Measurements from ENCODE around the gene ZMAT3.

ZMAT3 gene

GRCh38 chr3:179018808-179019207 is 52.8 kb downstream of the ZMAT3 start:
- no peak for DNase-seq

DNA sequence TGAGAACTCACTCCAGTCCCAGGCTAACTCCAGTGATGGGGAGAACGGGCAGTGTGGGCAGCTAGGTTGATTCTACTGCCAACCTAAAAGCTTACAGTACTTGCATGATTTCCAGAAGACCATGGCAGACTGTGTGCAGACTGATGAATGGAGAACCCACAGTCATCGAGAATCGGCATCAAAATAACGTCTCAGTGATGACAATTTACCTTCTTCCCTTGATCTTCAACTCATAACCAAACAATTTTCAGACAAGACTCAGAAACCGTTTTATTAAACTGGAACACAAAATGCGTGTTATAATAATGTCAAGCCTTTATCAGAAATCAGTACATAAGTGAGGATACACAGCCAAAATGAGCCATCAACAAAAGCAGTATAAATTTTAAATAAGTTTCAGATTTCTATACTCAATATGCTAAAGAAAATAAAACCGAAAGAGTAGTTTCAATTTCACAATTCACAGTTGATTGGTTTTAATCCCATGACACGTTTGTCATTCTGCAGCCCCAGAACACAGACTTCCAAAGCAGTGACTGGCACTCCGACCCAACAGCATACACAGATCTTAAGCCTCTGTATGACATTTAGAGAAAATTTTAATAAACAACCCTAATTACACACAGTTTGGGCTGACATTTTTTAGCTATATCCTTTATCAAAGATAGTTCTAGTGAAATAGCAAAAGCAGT is 54.5 kb downstream of the ZMAT3 start:
- DNase-seq = no peak

DNA sequence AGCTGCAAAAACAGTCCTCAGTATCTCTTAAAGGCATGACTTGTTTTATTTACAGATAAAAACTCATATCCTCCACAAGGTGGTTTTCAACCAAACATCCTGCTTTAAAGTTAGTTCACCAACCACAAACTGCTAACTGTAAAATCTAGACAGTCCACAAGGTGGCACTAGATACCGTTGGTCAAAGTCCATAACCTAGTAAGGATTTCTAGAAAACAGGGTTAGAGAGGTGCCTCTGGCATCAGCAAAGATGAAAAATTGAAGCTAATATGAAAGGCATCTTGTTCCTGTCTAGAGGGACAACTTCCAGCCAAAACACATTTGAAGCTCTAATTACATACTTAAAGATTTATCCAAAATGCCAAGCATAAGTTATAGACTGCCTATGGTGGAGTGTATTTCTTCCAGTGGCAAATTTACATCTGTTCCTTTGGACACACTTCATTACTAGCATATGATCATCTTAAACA is 56.0 kb downstream of the ZMAT3 start:
- peak; percentile 81 to 83 for DNase-seq

GRCh38 chr3:179005706-179006105 is 65.9 kb downstream of the ZMAT3 start:
- no peak for DNase-seq

GRCh38 chr3:179005213-179005612 is 66.4 kb downstream of the ZMAT3 start:
- no peak for DNase-seq

GRCh38 chr3:179000659-179001058 is 71.0 kb downstream of the ZMAT3 start:
- no peak for DNase-seq

- no peak for DNase-seq
These were observed 71.5 kb downstream of the ZMAT3 start for GRCh38 chr3:179000144-179000543.

GRCh38 chr3:178996399-178996798 is 75.2 kb downstream of the ZMAT3 start:
- no peak for DNase-seq

GRCh38 chr3:178990293-178990692 is 81.3 kb downstream of the ZMAT3 start:
- DNase-seq = no peak

- DNase-seq = no peak
These were observed 81.8 kb downstream of the ZMAT3 start for GRCh38 chr3:178989821-178990220.

DNA sequence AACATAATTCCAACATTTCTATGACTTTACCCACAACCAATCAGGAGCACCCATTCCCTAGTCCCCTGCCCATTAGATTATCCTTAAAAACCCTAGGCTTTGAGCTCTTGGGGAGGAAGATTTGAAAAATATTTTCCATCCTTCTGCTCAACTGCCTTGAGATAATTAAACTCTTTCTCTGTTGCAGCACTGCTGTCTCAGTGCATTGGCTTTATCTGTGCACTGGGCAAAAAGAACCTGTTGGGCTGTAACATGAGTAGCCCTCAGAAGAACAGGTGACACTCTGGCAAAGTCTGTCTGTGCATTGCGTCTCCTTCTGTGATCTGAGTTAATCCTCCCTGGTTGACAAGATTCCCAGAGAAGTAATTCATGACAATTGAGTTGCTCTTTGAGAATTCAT is 83.9 kb downstream of the ZMAT3 start:
- DNase-seq = no peak

DNA sequence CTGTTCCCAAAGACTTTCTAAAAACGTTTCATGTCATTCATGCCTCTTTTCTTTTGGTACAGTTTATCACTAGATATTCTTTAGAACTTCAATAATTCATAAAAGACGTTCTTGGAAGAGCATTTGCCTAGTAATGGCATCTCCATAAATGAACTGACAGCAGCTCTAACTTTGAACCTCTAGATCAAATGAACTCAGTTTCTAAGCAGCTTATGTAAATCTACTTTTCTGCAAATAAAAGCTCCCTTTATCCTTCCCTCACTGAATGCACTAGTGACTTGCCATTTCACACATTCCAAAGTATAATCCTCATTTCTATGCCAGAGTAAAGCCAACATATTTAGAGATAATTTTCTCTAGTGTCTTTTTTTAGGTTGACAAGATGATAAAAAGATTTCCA is 85.2 kb downstream of the ZMAT3 start:
- DNase-seq = no peak

GRCh38 chr3:178982137-178982536 is 89.5 kb downstream of the ZMAT3 start:
- no peak for DNase-seq

- DNase-seq = no peak
These were observed 96.3 kb downstream of the ZMAT3 start for GRCh38 chr3:178975320-178975719.

DNA sequence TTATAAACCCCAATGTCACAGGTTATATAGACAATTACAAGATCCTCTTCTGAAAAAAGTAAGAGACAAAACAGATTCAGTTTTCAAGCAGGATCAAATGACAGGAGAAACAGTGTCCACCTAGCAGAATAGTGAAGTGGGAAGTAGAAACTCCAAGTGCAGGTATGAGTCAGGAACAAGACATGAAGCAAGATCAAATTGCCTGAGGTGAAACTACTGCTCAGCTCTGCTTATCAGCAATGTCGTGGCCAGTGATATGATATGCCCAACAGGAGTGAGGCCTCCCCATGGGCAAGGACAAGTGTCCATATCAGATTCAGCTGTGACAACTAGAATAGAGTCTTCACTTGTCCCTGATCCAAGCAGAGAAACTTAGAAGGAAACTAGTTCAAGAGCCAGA is 100.0 kb downstream of the ZMAT3 start:
- DNase-seq = no peak

DNA sequence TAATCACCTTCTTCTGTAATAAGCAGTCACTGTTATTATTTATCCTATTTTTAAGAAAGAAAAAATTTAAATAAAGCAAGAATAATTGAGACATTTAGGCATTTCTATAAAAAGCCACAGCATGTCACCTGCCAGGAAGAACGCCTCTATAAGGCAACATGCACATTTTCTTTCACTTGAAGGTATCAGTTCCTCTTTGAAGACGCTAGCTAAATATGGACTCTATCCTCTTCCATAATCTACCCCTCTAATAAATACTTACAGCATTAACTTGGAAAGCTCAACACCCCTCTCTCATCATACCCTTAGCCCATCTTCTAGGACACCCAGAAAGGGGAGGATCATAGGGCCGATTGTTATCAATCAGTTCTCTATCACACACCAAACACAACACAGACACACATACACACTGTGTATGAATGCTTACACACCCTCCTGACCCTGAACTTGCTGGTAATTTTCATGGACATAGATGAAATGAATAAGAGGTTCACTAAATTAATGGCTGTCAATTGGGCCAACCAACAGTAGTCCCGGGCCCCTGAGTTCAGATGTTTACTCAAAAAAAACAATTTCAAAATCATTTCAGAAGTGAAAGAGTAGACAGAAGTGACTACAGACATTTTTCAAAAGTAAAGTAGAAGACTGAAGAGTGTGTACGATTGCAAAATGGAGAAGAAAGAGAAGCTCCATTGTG is 102.5 kb downstream of the ZMAT3 start:
- DNase-seq = no peak

Measured in Kasumi-1 (cell line).